OCI-LY7 (cell line): ENCODE data around the gene RPS21.

ENCODE experiments used
- CTCF ChIP-seq: fragments of 200-600 bp; sonication (generic); conservative IDR thresholded peaks from 2 replicates; pipeline ENCODE4 v1.5.1; 2014; ENCODE audit warnings: mild to moderate bottlenecking, antibody characterized with exemption, low read length, moderate library complexity, mixed read lengths
- EZH2phosphoT487 ChIP-seq: fragments of 200-600 bp; sonication (generic); IDR thresholded peaks from 2 replicates; pipeline ENCODE4 v1.6.1; 2018; ENCODE audit warnings: low read depth, borderline replicate concordance, mild to moderate bottlenecking, mixed run types, antibody characterized with exemption, low read length, moderate library complexity, mixed read lengths

DNA sequence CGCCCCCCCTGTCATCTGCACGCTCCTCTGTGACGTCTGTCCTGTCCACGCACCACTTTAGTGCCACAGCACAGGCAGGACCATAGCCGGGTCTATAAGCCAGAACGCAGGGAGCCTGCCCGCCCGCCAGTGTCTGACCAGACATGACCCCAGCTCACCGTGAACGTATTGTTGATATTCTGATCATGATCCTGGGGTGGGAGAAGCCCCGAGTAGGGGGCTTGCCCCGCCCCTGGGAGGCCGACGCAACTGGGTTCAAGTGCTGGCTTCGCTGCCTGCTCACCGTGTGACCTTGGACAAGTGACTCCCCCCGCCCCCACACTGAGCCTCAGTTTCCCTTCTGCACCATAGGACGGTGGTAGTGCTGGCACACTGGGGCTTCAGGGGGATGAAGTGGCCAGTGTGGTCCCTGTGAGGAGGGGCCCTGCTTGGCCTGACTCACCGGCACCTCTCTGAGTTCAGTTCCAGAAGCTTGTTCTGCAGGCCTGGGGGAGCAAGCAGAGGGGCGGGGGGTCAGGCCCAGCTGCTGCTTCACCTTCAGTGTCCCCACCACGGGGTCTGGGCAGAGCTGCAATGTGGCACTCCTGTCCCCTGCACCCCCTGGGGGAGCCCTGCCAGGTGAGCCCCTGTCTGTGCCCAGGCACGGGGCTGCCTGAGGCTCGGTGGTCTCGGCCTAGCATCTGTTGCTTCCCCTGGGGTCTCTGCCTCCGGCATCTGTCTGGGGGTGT, 31.2 kb downstream of the RPS21 start:
- no peak for TF ChIP-seq CTCF
- no peak for TF ChIP-seq EZH2phosphoT487
